HG03460 (cell line): ENCODE data around the gene NAT9.

ENCODE experiments used
- ATAC-seq: cut with Tn5 transposase; IDR thresholded peaks from one replicate; pipeline ENCODE4 v1.9.1; 2021; ENCODE audit not compliant: unreplicated experiment

Gene NAT9

GRCh38 chr17:74806334-74806733 lies 30.2 kb upstream of the NAT9 start:
- no peak for ATAC-seq

DNA sequence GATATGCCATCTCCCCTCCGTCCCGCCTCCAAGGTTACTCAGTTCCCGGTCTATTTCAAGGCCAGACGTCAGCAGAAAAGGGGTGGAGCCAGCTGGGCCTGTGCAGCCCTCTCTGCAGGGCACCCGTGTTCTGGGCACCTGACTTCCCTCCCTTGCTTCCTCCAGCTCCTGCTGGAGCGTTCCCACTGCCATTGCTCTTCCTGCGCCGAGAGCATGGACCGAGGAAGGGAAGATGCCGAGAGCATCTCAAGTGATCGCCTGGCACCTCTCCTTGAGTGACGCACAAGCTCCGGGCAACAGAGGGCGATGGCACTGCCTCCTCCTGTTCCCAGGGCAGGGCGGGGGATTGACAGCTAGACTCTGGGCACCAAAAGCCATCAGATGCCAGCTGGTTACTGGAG lies 29.4 kb upstream of the NAT9 start:
- ATAC-seq = no peak

GRCh38 chr17:74804683-74805082 lies 28.5 kb upstream of the NAT9 start:
- ATAC-seq = no peak

- no peak for ATAC-seq
Observed at GRCh38 chr17:74803971-74804370, 27.8 kb upstream of the NAT9 start.

- ATAC-seq = no peak
Observed at GRCh38 chr17:74803388-74803930, 27.3 kb upstream of the NAT9 start.

DNA sequence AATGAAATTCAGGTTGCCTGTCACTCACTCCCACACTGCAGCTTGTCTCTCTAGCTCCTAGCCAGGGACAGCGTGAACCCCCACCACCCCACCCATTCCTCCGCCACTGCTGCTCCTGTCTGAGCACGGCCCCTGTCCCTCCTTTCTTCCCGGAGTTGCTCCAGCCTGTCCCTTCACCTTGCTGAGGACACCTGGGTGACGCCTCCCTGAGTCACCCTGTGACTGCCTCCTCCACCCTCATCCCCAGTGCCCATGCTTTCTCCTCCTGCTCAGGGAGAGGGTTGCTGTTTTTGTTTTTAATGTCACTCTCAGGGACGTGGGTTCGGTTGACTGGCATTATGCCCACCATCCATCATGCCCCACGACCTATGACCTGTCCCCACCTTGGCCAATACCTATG lies 25.8 kb upstream of the NAT9 start:
- no peak for ATAC-seq

- ATAC-seq = no peak
Observed at GRCh38 chr17:74800531-74800930, 24.4 kb upstream of the NAT9 start.

- no peak for ATAC-seq
Observed at GRCh38 chr17:74799097-74799496, 23.0 kb upstream of the NAT9 start.

- ATAC-seq = no peak
Observed at GRCh38 chr17:74798239-74798707, 22.1 kb upstream of the NAT9 start.

GRCh38 chr17:74797824-74798223 lies 21.7 kb upstream of the NAT9 start:
- ATAC-seq = no peak

GRCh38 chr17:74796866-74797265 lies 20.7 kb upstream of the NAT9 start:
- no peak for ATAC-seq

- no peak for ATAC-seq
Observed at GRCh38 chr17:74796211-74796610, 20.1 kb upstream of the NAT9 start.

DNA sequence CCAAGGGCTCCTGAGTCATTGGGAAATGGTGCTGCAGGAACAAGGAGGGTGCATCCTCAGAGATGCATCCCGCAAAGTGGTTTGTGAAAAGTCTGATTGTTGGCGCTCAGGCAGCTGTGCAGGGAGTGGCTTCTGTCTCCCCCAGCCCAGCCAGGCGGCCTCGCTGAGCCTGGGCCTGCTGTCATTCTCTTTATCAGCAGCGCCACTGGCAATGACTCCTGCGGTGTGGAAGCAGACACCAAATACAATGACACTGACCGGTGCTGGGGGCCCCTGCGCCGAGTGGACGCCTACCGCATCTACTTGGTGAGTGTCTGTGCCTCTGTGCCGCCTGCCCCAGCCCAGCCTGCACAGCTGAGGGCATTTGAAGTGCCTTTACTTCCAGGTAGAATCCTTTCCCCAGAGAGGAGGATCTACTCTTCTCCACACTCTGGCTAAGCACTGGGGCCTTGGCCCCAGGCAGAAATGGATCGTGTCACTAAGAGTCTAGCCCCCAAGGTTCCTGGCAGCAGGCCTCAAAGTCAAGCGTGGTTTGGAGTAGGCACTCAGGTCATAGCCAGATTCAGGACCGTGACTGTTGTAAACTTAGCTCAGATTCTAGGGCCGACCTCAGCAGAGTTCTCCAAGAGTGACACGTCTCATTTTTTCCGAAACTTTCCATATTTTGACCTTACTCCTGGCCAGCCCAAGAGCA lies 19.3 kb upstream of the NAT9 start:
- ATAC-seq = no peak

DNA sequence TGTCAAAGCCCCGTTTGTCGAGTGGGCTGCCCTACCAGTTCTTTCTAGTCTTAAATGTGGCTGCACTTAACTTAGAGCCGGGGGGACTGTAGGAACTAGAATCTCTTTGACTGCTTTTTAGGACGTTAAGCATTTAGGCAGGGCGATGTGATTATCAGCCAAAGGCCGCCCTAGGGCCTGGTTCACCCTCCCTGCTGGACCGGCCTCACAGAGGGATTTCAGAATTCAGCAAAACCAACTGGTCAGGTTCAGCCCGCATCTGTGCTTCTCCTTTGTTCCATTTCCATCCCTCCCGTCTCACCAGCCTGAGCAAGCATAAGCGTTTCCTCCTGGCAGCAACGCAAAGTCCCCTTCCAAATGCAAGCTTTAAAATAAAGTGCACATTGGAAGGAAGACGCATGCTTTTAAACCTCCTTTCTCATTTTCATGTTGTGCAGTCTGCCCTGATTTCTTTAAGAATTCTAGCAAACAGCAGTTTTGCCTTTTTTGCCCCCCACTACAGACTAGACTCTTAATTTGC lies 16.5 kb upstream of the NAT9 start:
- no peak for ATAC-seq

GRCh38 chr17:74790161-74791058 lies 14.3 kb upstream of the NAT9 start:
- no peak for ATAC-seq

- ATAC-seq = no peak
Observed at GRCh38 chr17:74786431-74787055, 10.4 kb upstream of the NAT9 start.

DNA sequence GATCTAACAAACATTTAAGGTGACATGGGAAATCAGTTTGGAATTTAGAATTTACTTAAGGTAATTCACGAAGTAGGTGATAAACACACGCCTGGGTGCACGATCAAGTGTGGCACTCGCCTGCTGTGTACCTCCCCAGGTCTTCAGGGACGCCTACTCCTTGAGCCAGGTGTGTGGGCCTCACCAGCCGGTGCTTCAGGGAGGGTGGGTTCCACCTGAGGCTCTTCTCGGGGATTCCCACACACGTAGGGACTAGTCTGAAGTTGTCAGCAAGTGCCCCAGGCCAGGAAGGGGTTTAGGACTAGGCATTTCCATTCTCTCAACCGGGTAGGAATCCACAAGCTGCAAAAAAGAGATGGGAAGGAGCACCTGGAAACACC lies 9.8 kb upstream of the NAT9 start:
- ATAC-seq = no peak

- ATAC-seq = no peak
Observed at GRCh38 chr17:74785096-74785980, 9.2 kb upstream of the NAT9 start.

DNA sequence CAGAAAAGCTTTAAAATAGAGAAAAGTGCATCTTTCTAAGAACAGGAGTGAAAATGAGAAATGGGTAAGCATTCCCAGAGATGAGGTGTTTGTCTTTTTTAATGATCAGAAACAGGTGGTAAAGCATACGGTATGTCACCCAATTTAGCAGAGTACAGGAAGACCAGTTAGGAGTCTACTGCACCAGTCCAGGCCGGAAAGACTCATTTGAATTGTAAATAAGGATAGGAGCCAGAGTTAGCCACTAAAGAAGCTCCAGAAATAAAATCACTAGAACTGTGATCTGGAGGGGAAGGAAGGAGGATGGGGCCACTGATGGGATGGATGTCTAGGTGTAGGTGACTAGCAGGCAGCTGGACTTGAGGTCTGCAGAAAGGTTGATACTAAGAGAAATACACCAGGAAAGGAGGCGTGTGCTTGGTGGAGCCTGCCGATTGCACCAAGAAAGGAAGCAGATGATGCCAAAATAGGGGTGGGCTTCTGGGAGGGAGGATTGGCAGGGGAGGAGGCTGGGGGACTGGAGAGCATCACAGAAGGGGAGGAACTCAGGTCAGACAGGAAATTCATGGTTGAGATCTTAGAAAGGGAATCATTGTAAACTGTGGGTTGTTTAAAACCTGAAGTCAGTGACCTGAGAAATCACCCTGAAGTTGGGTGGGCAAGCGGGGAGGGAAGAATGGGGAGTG lies 8.1 kb upstream of the NAT9 start:
- no peak for ATAC-seq

DNA sequence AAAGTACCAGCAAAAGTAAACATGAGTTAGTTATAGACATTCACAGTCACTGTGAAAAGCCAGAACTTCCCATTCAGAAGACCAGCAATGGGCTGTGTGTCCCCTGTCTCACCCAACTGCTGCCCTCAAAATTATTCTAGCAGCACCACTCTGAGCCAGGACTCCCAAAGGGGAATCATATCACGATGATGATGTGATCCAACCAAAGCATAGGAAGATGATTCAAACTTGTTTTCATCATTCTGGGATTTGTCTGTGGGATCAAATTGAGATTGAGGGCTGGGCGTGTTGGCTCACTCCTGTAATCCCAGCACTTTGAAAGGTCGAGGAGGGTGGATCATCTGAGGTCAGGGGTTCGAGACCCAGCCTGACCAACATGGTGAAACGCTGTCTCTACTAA lies 6.4 kb upstream of the NAT9 start:
- ATAC-seq = no peak
